ENCODE data around the gene STON2.
"Not testable (repeated sequence)": the region's sequence is repeated elsewhere in the genome, so short reads cannot be mapped to it uniquely, and the experiment has no call there.

Gene STON2

GRCh38 chr14:81382517-81383225 is 17.5 kb downstream of the STON2 start:
- FAIRE-seq = no peak

- FAIRE-seq = not testable (repeated sequence)
These were observed 20.1 kb downstream of the STON2 start for GRCh38 chr14:81380009-81380408.

- no peak for FAIRE-seq
These were observed 28.3 kb downstream of the STON2 start for GRCh38 chr14:81371802-81372201.

GRCh38 chr14:81367563-81367962 is 32.6 kb downstream of the STON2 start:
- no peak for FAIRE-seq

GRCh38 chr14:81366884-81367283 is 33.2 kb downstream of the STON2 start:
- FAIRE-seq = no peak

- no peak for FAIRE-seq
These were observed 33.9 kb downstream of the STON2 start for GRCh38 chr14:81366214-81366613.

GRCh38 chr14:81363746-81364378 is 36.3 kb downstream of the STON2 start:
- FAIRE-seq = no peak

- no peak for FAIRE-seq
These were observed 46.3 kb downstream of the STON2 start for GRCh38 chr14:81353691-81354323.

GRCh38 chr14:81352413-81352812 is 47.7 kb downstream of the STON2 start:
- FAIRE-seq = no peak

- FAIRE-seq = no peak
These were observed 48.9 kb downstream of the STON2 start for GRCh38 chr14:81351205-81351604.

- FAIRE-seq = no peak
These were observed 49.6 kb downstream of the STON2 start for GRCh38 chr14:81350344-81351130.

- FAIRE-seq = no peak
These were observed 52.1 kb downstream of the STON2 start for GRCh38 chr14:81348061-81348460.

GRCh38 chr14:81345781-81346180 is 54.3 kb downstream of the STON2 start:
- no peak for FAIRE-seq

- FAIRE-seq = no peak
These were observed 55.5 kb downstream of the STON2 start for GRCh38 chr14:81344481-81345160.

GRCh38 chr14:81343701-81344100 is 56.4 kb downstream of the STON2 start:
- no peak for FAIRE-seq

- no peak for FAIRE-seq
These were observed 57.1 kb downstream of the STON2 start for GRCh38 chr14:81342850-81343580.

- FAIRE-seq = no peak
These were observed 58.3 kb downstream of the STON2 start for GRCh38 chr14:81341781-81342180.

GRCh38 chr14:81341370-81341769 is 58.8 kb downstream of the STON2 start:
- no peak for FAIRE-seq

GRCh38 chr14:81340201-81340600 is 59.9 kb downstream of the STON2 start:
- no peak for FAIRE-seq

- FAIRE-seq = no peak
These were observed 63.1 kb downstream of the STON2 start for GRCh38 chr14:81337073-81337472.

GRCh38 chr14:81336009-81336408 is 64.1 kb downstream of the STON2 start:
- no peak for FAIRE-seq

GRCh38 chr14:81332725-81333124 is 67.4 kb downstream of the STON2 start:
- FAIRE-seq = no peak

Measured in TTC549 (cell line).